ENCODE results near the gene PCTP.

DNA sequence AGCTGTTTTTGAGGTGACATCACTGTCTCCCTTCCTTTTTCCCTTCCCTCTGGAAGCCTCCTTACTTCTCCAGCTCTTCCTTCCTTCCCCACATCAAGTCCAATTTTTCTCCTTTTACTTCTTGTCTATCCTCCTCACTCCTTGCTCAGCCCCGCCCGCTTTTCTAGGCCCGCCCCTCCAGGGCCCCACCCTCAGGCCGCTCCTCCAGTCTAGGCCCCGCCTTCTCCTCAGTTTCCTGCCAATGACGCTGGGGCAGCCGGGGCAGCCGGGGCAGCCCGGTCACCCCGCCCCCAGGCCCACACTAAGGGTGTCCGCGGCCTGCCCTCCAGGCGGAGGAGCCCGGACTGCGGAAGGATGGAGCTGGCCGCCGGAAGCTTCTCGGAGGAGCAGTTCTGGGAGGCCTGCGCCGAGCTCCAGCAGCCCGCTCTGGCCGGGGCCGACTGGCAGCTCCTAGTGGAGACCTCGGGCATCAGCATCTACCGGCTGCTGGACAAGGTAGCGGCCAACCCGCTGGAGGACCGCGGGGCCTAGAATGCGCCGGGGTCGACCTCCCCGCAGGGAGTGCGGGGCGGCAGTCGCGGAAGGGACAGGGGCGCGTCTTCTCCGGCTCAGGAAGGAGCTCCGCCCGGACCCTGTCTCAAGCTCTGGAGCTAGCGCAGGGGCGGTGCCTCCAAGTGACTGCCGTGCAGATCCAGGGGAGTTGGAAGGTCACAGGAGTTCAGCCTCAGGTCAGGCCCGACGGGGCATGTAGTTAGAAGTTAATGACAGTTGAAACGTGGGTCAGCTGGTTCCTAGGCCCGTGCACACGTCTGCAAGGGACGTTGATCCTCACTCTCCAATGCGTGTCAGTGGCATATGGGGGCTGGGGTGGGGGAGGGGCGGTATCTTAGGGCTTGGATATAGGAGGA lies at the start of gene PCTP:
- TF ChIP-seq RCOR1 (IDR thresholded peaks at IDR 0.05; ENCODE audit: insufficient replicate concordance, low read length) (peak; percentile 59), CHD1 (IDR thresholded peaks at IDR 0.05; ENCODE audit: low read depth, low read length) (no peak)

All from IMR-90 (cell line).